WERI-Rb-1 (cell line): ENCODE data around the gene CAMTA1.

Experiments used
- DNase-seq: peaks from one replicate; pipeline ENCODE4 v3.0.0-alpha.2; 2020
- H3K27ac ChIP-seq: fragments of 250-450 bp; sonication (Bioruptor Pico); 2 replicates; pipeline ENCODE4 v1.5.1; 2020; ENCODE audit warnings: mild to moderate bottlenecking, moderate library complexity
- H3K27me3 ChIP-seq: fragments of 250-450 bp; sonication (Bioruptor Pico); 2 replicates; pipeline ENCODE4 v1.5.1; 2021; ENCODE audit warnings: mild to moderate bottlenecking, low read depth, moderate library complexity; ENCODE audit not compliant: insufficient read depth, severe bottlenecking
- H3K36me3 ChIP-seq: fragments of 250-450 bp; sonication (Bioruptor Pico); 2 replicates; pipeline ENCODE4 v1.5.1; 2020; ENCODE audit warnings: mild to moderate bottlenecking, moderate library complexity
- H3K4me3 ChIP-seq: 2 replicates; pipeline ENCODE4 v1.5.1; 2011; ENCODE audit warnings: low read depth, mild to moderate bottlenecking, control low read depth, low read length
- H3K9me3 ChIP-seq: fragments of 250-450 bp; sonication (Bioruptor Pico); 2 replicates; pipeline ENCODE4 v1.5.1; 2021; ENCODE audit warnings: mild to moderate bottlenecking, moderate library complexity; ENCODE audit not compliant: severe bottlenecking
- CTCF ChIP-seq: IDR thresholded peaks from 2 replicates; pipeline ENCODE4 v1.5.1; 2011; ENCODE audit warnings: low read depth, mild to moderate bottlenecking, control low read depth, inconsistent platforms, low read length

The CAMTA1 gene

GRCh38 chr1:7382971-7383370 lies 597.7 kb downstream of the CAMTA1 start:
- Histone ChIP-seq H3K9me3 (no peaks in the 10 kb centered on the region), H3K36me3 (no peaks in the 10 kb centered on the region), H3K27ac (no peak overlapping the region), H3K27me3 (no peaks in the 10 kb centered on the region), H3K4me3 (no peak overlapping the region)
- DNase-seq = no peak
- no peak for TF ChIP-seq CTCF

GRCh38 chr1:7383671-7384520 lies 598.6 kb downstream of the CAMTA1 start:
- H3K4me3 ChIP-seq = no peak overlapping the region
- no peaks in the 10 kb centered on the region for H3K36me3 ChIP-seq
- TF ChIP-seq CTCF = no peak
- no peak overlapping the region for H3K27ac ChIP-seq
- no peak for DNase-seq
- no peaks in the 10 kb centered on the region for H3K9me3 ChIP-seq
- H3K27me3 ChIP-seq = no peaks in the 10 kb centered on the region

GRCh38 chr1:7384679-7385078 lies 599.4 kb downstream of the CAMTA1 start:
- H3K27ac ChIP-seq = no peak overlapping the region
- H3K4me3 ChIP-seq = no peak overlapping the region
- no peaks in the 10 kb centered on the region for H3K36me3 ChIP-seq
- no peak for DNase-seq
- TF ChIP-seq CTCF = no peak
- no peaks in the 10 kb centered on the region for H3K27me3 ChIP-seq
- H3K9me3 ChIP-seq = no peaks in the 10 kb centered on the region

- H3K36me3 ChIP-seq = no peaks in the 10 kb centered on the region
- H3K9me3 ChIP-seq = no peaks in the 10 kb centered on the region
- H3K4me3 ChIP-seq = no peak overlapping the region
- H3K27ac ChIP-seq = no peak overlapping the region
- TF ChIP-seq CTCF = no peak
- no peak for DNase-seq
- H3K27me3 ChIP-seq = no peaks in the 10 kb centered on the region
These were observed 600.4 kb downstream of the CAMTA1 start for GRCh38 chr1:7385471-7386225.

- Histone ChIP-seq H3K27ac (no peak overlapping the region), H3K36me3 (no peaks in the 10 kb centered on the region), H3K27me3 (no peaks in the 10 kb centered on the region), H3K9me3 (no peaks in the 10 kb centered on the region), H3K4me3 (no peak overlapping the region)
- no peak for TF ChIP-seq CTCF
- DNase-seq = peak; percentile 20
These were observed 601.2 kb downstream of the CAMTA1 start for GRCh38 chr1:7386226-7387052.
